CD4-positive, alpha-beta memory T cell (primary cell): ENCODE measurements around the gene HSPA9. TPM values are rescaled to one million over a fixed set of nuclear protein-coding genes. Genes with fewer than 3 reads are reported as not detected.

Source experiments
- CTCF ChIA-PET: fragments of 350-600 bp; sonication (Branson Sonifier 250); formaldehyde crosslinking; loops from one replicate; lab custom pipeline; 2021; ENCODE audit warnings: inconsistent platforms; ENCODE audit not compliant: partially characterized antibody; lab: Charles Lee
- POLR2A ChIA-PET: fragments of 350-600 bp; sonication (Branson Sonifier 250); formaldehyde crosslinking; loops from one replicate; lab custom pipeline; 2021; ENCODE audit not compliant: partially characterized antibody; lab: Charles Lee
- DNase-seq, 5 donors: peaks; one replicate each; pipeline versions ENCODE4 v3.0.0 to v3.0.0-alpha.2; 2020 to 2022; ENCODE audit warnings: mixed read lengths in 1 of 5
- H3K27ac ChIP-seq: one replicate; pipeline ENCODE4 v1.7.0; 2013; ENCODE audit warnings: low read depth, low read length
- H3K27me3 ChIP-seq: 2 replicates; pipeline ENCODE4 v1.7.0; 2013; ENCODE audit warnings: mild to moderate bottlenecking, low read length, moderate library complexity; ENCODE audit not compliant: insufficient read depth
- H3K36me3 ChIP-seq: 2 replicates; pipeline ENCODE4 v1.7.0; 2013; ENCODE audit warnings: mild to moderate bottlenecking, low read length, moderate library complexity; ENCODE audit not compliant: insufficient read depth
- H3K4me1 ChIP-seq: 2 replicates; pipeline ENCODE4 v1.7.0; 2013; ENCODE audit warnings: mild to moderate bottlenecking, low read length, moderate library complexity; ENCODE audit not compliant: insufficient read depth
- H3K4me3 ChIP-seq, 2 donors: one replicate each; pipeline ENCODE4 v1.7.0; 2013; ENCODE audit warnings: low read length in 2 of 2, mild to moderate bottlenecking in 1 of 2
- H3K9me3 ChIP-seq, 2 donors: one replicate each; pipeline ENCODE4 v1.7.0; 2013; ENCODE audit warnings: low read length in 2 of 2, control low read depth in 1 of 2; ENCODE audit not compliant: control insufficient read depth in 1 of 2
- H3K27ac Mint-ChIP-seq, 7 donors: one replicate each; pipeline ENCODE4 v1.8.0; 2020 to 2021; ENCODE audit warnings: mixed read lengths in 7 of 7, mild to moderate bottlenecking in 6 of 7, inconsistent platforms in 3 of 7, moderate library complexity in 3 of 7
- H3K27me3 Mint-ChIP-seq, 2 donors: one replicate each; pipeline ENCODE4 v1.8.0; 2020 to 2021; ENCODE audit warnings: mixed read lengths in 2 of 2
- H3K36me3 Mint-ChIP-seq, 2 donors: one replicate each; pipeline ENCODE4 v1.8.0; 2020 to 2021; ENCODE audit warnings: mixed read lengths in 2 of 2, inconsistent platforms in 1 of 2, mild to moderate bottlenecking in 1 of 2
- H3K4me1 Mint-ChIP-seq, 4 donors: one replicate each; pipeline ENCODE4 v1.8.0; 2020 to 2021; ENCODE audit warnings: mixed read lengths in 4 of 4, mild to moderate bottlenecking in 1 of 4
- H3K4me3 Mint-ChIP-seq, 8 donors: one replicate each; pipeline ENCODE4 v1.8.0; 2020 to 2021; ENCODE audit warnings: mixed read lengths in 8 of 8, mild to moderate bottlenecking in 7 of 8, moderate library complexity in 6 of 8, inconsistent platforms in 3 of 8
- H3K9me3 Mint-ChIP-seq, 8 donors: one replicate each; pipeline ENCODE4 v1.8.0; 2020 to 2021; ENCODE audit warnings: mixed read lengths in 8 of 8, mild to moderate bottlenecking in 5 of 8, inconsistent platforms in 3 of 8, moderate library complexity in 1 of 8
- intact Hi-C: fragments of 100-400 bp; cut with micrococcal nuclease; formaldehyde crosslinking; loops from one replicate; pipeline ENCODE4 v1.15.1; 2023
- polyA plus RNA-seq, 2 donors: library from polyadenylated mRNA; unstranded; fragments of 300-500 nt; fragmentation: Illumina TruSeq; gene quantifications; one replicate each; pipeline ENCODE4 v1.2.3, GENCODE V29; 2021
- total RNA-seq, 2 experiments: library from RNA; stranded (reverse); gene quantifications; one replicate each; pipeline ENCODE4 v1.2.3, GENCODE V29; 2021

The HSPA9 gene
- total and polyA plus RNA-seq, 4 experiments from 2014 or later: 144 to 171 (median 154) TPM

GRCh38 chr5:138594305-138595058 is 19.3 kb upstream of the HSPA9 start:
- H3K27me3 ChIP-seq: peaks cover 11% of the 10 kb centered on the region
- H3K27ac ChIP-seq: no peak overlapping the region
- Mint-ChIP-seq H3K4me1 (no peaks in the 10 kb centered on the region), H3K27ac (no peak overlapping the region), H3K4me3 (no peak overlapping the region), H3K36me3 (no peaks in the 10 kb centered on the region), H3K9me3 (no peaks in the 10 kb centered on the region), H3K27me3 (peaks cover 15 to 22% of the 10 kb centered on the region in 2 donors)
- no peak overlapping the region for H3K4me3 ChIP-seq
- intact Hi-C loops: no loop called here
- no peaks in the 10 kb centered on the region for H3K9me3 ChIP-seq
- CTCF ChIA-PET: interaction anchor here (1.0 to 2.8 kb wide), 3 partner anchors 8 to 15 kb away, joined by 3 to 9 read pairs (median 3); no protein-coding TSS in a partner anchor
- no peaks in the 10 kb centered on the region for H3K4me1 ChIP-seq
- DNase-seq: no peak
- POLR2A ChIA-PET: no interaction called here
- H3K36me3 ChIP-seq: no peaks in the 10 kb centered on the region

- Histone ChIP-seq H3K27me3 (no peaks in the 10 kb centered on the region), H3K27ac (no peak overlapping the region), H3K9me3 (no peaks in the 10 kb centered on the region), H3K4me1 (no peaks in the 10 kb centered on the region), H3K4me3 (no peak overlapping the region), H3K36me3 (no peaks in the 10 kb centered on the region)
- no peaks in the 10 kb centered on the region for H3K4me1 Mint-ChIP-seq
- peaks cover 9 to 15% of the 10 kb centered on the region in 2 donors for H3K27me3 Mint-ChIP-seq
- CTCF ChIA-PET: interaction anchor here (1.9 kb wide), 1 partner anchor 9 kb away, joined by 7 read pairs; no protein-coding TSS in a partner anchor
- H3K36me3 Mint-ChIP-seq: no peaks in the 10 kb centered on the region
- POLR2A ChIA-PET: interaction anchor here (0.6 kb wide), 1 partner anchor 358 kb away, joined by 3 read pairs; no protein-coding TSS in a partner anchor
- no peak for DNase-seq
- no peak overlapping the region for H3K4me3 Mint-ChIP-seq
- no peak overlapping the region for H3K27ac Mint-ChIP-seq
- intact Hi-C loops: no loop called here
- H3K9me3 Mint-ChIP-seq: no peaks in the 10 kb centered on the region
These were observed 13.0 kb upstream of the HSPA9 start for GRCh38 chr5:138588013-138588788.

- ChIA-PET CTCF (interaction anchor here (0.7 to 1.4 kb wide), 2 partner anchors 8 to 9 kb away, joined by 3 read pairs; partner anchors contain the start of gene HSPA9), POLR2A (interaction anchor here (2.6 kb wide), 1 partner anchor 10 kb away, joined by 8 read pairs; the partner anchor contains the start of gene HSPA9)
- Mint-ChIP-seq H3K27ac (no peak overlapping the region), H3K9me3 (no peaks in the 10 kb centered on the region), H3K36me3 (no peaks in the 10 kb centered on the region), H3K4me1 (no peaks in the 10 kb centered on the region), H3K4me3 (no peak overlapping the region), H3K27me3 (peaks cover 6 to 12% of the 10 kb centered on the region in 2 donors)
- Histone ChIP-seq H3K4me1 (no peaks in the 10 kb centered on the region), H3K36me3 (no peaks in the 10 kb centered on the region), H3K27me3 (no peaks in the 10 kb centered on the region), H3K4me3 (no peak overlapping the region), H3K9me3 (no peaks in the 10 kb centered on the region), H3K27ac (no peak overlapping the region)
- no peak for DNase-seq
- intact Hi-C loops: no loop called here
These were observed 10.0 kb upstream of the HSPA9 start for GRCh38 chr5:138585157-138585556.

GRCh38 chr5:138583984-138584637 is 8.9 kb upstream of the HSPA9 start:
- H3K27me3 ChIP-seq: no peaks in the 10 kb centered on the region
- H3K4me1 ChIP-seq: no peaks in the 10 kb centered on the region
- peaks cover 3 to 4% (median 4%) of the 10 kb centered on the region in 4 donors for H3K4me1 Mint-ChIP-seq
- no peak overlapping the region for H3K4me3 ChIP-seq
- DNase-seq: no peak
- H3K9me3 ChIP-seq: no peaks in the 10 kb centered on the region
- H3K27ac Mint-ChIP-seq: no peak overlapping the region
- H3K27ac ChIP-seq: no peak overlapping the region
- H3K36me3 Mint-ChIP-seq: no peaks in the 10 kb centered on the region
- H3K9me3 Mint-ChIP-seq: no peaks in the 10 kb centered on the region
- ChIA-PET CTCF (interaction anchor here (1.4 kb wide), 1 partner anchor 8 kb away, joined by 3 read pairs; the partner anchor contains the start of gene HSPA9), POLR2A (interaction anchor here (2.6 kb wide), 1 partner anchor 9 kb away, joined by 8 read pairs; the partner anchor contains the start of gene HSPA9)
- H3K36me3 ChIP-seq: no peaks in the 10 kb centered on the region
- no peak overlapping the region for H3K4me3 Mint-ChIP-seq
- intact Hi-C loops: no loop called here
- peaks cover 6 to 12% of the 10 kb centered on the region in 2 donors for H3K27me3 Mint-ChIP-seq

GRCh38 chr5:138582959-138583358 is 7.8 kb upstream of the HSPA9 start:
- Histone ChIP-seq H3K4me3 (no peak overlapping the region), H3K36me3 (no peaks in the 10 kb centered on the region), H3K27ac (no peak overlapping the region), H3K4me1 (no peaks in the 10 kb centered on the region), H3K27me3 (no peaks in the 10 kb centered on the region), H3K9me3 (no peaks in the 10 kb centered on the region)
- peaks cover 3 to 6% (median 4%) of the 10 kb centered on the region in 4 donors for H3K4me1 Mint-ChIP-seq
- H3K4me3 Mint-ChIP-seq: no peak overlapping the region
- intact Hi-C loops: no loop called here
- DNase-seq: no peak
- no peaks in the 10 kb centered on the region for H3K36me3 Mint-ChIP-seq
- H3K27ac Mint-ChIP-seq: no peak overlapping the region
- CTCF ChIA-PET: no interaction called here
- no peaks in the 10 kb centered on the region for H3K9me3 Mint-ChIP-seq
- POLR2A ChIA-PET: no interaction called here
- peaks cover 3 to 12% of the 10 kb centered on the region in 2 donors for H3K27me3 Mint-ChIP-seq

DNA sequence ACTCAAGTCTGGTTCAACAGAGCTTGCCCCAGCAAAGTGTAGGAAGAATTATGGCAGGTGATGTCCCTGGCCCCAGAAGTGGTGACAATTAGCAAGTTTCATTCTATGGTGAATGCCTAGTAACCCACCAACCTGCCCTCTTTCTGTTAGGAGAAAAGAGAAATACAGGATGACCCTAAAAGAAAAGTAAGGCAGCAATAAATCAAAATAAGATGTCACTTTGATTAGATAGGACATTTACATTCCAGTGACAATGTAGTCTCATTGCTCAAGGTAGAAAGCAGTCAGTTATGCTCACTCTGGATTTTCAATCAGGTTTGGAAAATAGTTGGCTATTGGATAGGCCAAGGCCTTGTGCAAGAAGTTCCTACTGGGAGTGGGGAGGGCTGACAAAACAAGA is 5.6 kb upstream of the HSPA9 start:
- no peak overlapping the region for H3K27ac Mint-ChIP-seq
- Histone ChIP-seq H3K9me3 (no peaks in the 10 kb centered on the region), H3K27me3 (no peaks in the 10 kb centered on the region), H3K36me3 (no peaks in the 10 kb centered on the region), H3K27ac (no peak overlapping the region), H3K4me1 (peaks cover 6% of the 10 kb centered on the region), H3K4me3 (no peak overlapping the region)
- no peaks in the 10 kb centered on the region for H3K9me3 Mint-ChIP-seq
- H3K4me3 Mint-ChIP-seq: no peak overlapping the region
- H3K4me1 Mint-ChIP-seq: peaks cover 6 to 13% (median 7%) of the 10 kb centered on the region in 4 donors
- DNase-seq: no peak
- intact Hi-C loops: no loop called here
- ChIA-PET CTCF (interaction anchor here (2.0 kb wide), 1 partner anchor 13 kb away, joined by 11 read pairs; no protein-coding TSS in a partner anchor), POLR2A (no interaction called here)
- H3K36me3 Mint-ChIP-seq: no peaks in the 10 kb centered on the region
- H3K27me3 Mint-ChIP-seq: peaks cover 0 to 4% of the 10 kb centered on the region in 2 donors
